ENCODE data around the gene WDFY4. TPM values are rescaled to one million over a fixed set of nuclear protein-coding genes. Genes with fewer than 3 reads are reported as not detected.

Gene WDFY4
- total and polyA plus RNA-seq, 4 donors: 0.57 to 7.1 (median 2.0) TPM

DNA sequence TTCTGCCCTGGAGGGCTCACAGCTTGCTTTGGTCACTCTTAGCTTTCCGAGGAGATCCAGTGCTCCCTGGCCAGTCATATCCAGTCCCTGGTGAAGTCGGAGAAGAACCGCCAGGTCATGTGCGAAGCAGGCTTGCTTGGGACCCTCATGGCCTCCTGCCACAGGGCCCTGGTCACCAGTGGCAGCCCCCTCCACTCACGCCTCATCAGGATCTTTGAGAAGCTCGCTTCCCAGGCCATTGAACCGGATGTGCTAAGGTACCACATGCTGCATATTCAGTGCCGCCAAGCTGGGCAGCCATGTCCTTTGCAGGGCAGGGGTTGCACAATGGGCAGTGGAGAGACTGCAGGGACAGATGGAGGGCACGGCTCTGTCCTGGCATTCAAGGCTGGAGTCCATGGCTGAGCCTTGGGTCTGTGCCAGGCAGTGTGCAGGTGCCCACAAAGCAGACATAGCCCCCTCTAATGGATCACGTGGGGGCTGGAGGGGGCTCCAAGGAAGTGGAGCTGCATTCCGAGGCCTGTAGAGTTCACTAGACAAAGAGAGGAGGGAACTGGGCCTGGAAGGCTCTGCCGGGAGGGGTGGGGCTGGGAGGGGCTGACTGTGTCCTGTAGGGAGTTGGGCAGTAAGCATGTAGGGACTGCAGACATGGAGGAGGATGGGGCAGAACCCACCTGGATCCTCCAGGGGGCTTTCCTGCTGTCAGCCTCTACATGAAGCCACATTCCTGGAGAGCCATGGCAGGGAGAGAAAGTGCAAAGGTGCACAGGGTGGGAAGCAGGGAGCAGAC, 89.9 kb downstream of the WDFY4 start (continued):
- TF ChIP-seq, protein P1, sequence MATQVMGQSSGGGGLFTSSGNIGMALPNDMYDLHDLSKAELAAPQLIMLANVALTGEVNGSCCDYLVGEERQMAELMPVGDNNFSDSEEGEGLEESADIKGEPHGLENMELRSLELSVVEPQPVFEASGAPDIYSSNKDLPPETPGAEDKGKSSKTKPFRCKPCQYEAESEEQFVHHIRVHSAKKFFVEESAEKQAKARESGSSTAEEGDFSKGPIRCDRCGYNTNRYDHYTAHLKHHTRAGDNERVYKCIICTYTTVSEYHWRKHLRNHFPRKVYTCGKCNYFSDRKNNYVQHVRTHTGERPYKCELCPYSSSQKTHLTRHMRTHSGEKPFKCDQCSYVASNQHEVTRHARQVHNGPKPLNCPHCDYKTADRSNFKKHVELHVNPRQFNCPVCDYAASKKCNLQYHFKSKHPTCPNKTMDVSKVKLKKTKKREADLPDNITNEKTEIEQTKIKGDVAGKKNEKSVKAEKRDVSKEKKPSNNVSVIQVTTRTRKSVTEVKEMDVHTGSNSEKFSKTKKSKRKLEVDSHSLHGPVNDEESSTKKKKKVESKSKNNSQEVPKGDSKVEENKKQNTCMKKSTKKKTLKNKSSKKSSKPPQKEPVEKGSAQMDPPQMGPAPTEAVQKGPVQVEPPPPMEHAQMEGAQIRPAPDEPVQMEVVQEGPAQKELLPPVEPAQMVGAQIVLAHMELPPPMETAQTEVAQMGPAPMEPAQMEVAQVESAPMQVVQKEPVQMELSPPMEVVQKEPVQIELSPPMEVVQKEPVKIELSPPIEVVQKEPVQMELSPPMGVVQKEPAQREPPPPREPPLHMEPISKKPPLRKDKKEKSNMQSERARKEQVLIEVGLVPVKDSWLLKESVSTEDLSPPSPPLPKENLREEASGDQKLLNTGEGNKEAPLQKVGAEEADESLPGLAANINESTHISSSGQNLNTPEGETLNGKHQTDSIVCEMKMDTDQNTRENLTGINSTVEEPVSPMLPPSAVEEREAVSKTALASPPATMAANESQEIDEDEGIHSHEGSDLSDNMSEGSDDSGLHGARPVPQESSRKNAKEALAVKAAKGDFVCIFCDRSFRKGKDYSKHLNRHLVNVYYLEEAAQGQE (IDR thresholded peaks at IDR 0.05): no peak
- TF ChIP-seq, protein P2, sequence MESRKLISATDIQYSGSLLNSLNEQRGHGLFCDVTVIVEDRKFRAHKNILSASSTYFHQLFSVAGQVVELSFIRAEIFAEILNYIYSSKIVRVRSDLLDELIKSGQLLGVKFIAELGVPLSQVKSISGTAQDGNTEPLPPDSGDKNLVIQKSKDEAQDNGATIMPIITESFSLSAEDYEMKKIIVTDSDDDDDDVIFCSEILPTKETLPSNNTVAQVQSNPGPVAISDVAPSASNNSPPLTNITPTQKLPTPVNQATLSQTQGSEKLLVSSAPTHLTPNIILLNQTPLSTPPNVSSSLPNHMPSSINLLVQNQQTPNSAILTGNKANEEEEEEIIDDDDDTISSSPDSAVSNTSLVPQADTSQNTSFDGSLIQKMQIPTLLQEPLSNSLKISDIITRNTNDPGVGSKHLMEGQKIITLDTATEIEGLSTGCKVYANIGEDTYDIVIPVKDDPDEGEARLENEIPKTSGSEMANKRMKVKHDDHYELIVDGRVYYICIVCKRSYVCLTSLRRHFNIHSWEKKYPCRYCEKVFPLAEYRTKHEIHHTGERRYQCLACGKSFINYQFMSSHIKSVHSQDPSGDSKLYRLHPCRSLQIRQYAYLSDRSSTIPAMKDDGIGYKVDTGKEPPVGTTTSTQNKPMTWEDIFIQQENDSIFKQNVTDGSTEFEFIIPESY (IDR thresholded peaks at IDR 0.05): no peak
- TF ChIP-seq SP1 (IDR thresholded peaks at IDR 0.05): no peak

- Histone ChIP-seq H3K9me3 (ENCODE audit: control insufficient read depth in 4 of 4, low read length in 3 of 4) (no peaks in the 10 kb centered on the region), H3K4me1 (ENCODE audit: control insufficient read depth in 4 of 4, insufficient read depth in 4 of 4, low read length in 3 of 4) (no peaks in the 10 kb centered on the region), H3K9ac (ENCODE audit: low read depth in 1 of 2, low read length in 2 of 2) (no peak overlapping the region), H3K36me3 (ENCODE audit: control insufficient read depth in 4 of 4, insufficient read depth in 3 of 4, low read depth in 1 of 4, low read length in 3 of 4) (peaks cover 0 to 3% (median 0%) of the 10 kb centered on the region in 4 donors), H3K27me3 (ENCODE audit: control insufficient read depth in 4 of 4, insufficient read depth in 4 of 4, low read length in 3 of 4) (no peaks in the 10 kb centered on the region), H3K4me3 (ENCODE audit: low read depth in 1 of 3, low read length in 3 of 3) (no peak overlapping the region), H3K27ac (ENCODE audit: low read depth in 1 of 2, low read length in 2 of 2) (no peak overlapping the region)
- no peak for DNase-seq (ENCODE audit: low spot score)
- WGBS: 89% methylated on average over 4 of the region's 4 CpGs
- no peak for TF ChIP-seq TAF1 (conservative IDR thresholded peaks at IDR 0.05)
- TF ChIP-seq FOXA1 (IDR thresholded peaks at IDR 0.05): no peak
- TF ChIP-seq CTCF (IDR thresholded peaks at IDR 0.05; ENCODE audit: low read depth, low read length, missing input control): no peak
- TF ChIP-seq, protein P2 (IDR thresholded peaks at IDR 0.05): no peak
- TF ChIP-seq RAD21 (IDR thresholded peaks at IDR 0.05): no peak
- no peak for TF ChIP-seq GABPA (IDR thresholded peaks at IDR 0.05 in 1 of 2, conservative IDR thresholded peaks at IDR 0.05 in 1 of 2)
- no peak for TF ChIP-seq RXRA (IDR thresholded peaks at IDR 0.05)
- no peak for TF ChIP-seq HNF4A (conservative IDR thresholded peaks at IDR 0.05)
- TF ChIP-seq NR2F2 (IDR thresholded peaks at IDR 0.05): no peak
- TF ChIP-seq, protein P3, sequence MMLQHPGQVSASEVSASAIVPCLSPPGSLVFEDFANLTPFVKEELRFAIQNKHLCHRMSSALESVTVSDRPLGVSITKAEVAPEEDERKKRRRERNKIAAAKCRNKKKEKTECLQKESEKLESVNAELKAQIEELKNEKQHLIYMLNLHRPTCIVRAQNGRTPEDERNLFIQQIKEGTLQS (IDR thresholded peaks at IDR 0.05): no peak
- TF ChIP-seq SP1 (IDR thresholded peaks at IDR 0.05): no peak
- TF ChIP-seq, protein P4, sequence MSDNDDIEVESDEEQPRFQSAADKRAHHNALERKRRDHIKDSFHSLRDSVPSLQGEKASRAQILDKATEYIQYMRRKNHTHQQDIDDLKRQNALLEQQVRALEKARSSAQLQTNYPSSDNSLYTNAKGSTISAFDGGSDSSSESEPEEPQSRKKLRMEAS (IDR thresholded peaks at IDR 0.05): no peak
- TF ChIP-seq, protein P1 (IDR thresholded peaks at IDR 0.05): no peak
- no peak for TF ChIP-seq HNF4G (IDR thresholded peaks at IDR 0.05)
- TF ChIP-seq JUND (IDR thresholded peaks at IDR 0.05): no peak
- TF ChIP-seq FOXA2 (IDR thresholded peaks at IDR 0.05): no peak
- TF ChIP-seq YY1 (IDR thresholded peaks at IDR 0.05): no peak
- no peak for TF ChIP-seq EGR1 (IDR thresholded peaks at IDR 0.05; ENCODE audit: low read depth in 2 of 2)
These were observed 90.5 kb downstream of the WDFY4 start for GRCh38 chr10:48775206-48775517.

Data from liver (tissue), 9 donors.